Prostate gland (tissue), 2 donors: Measurements from ENCODE around the gene DNA2.

Experiments
- CTCF ChIP-seq, 4 experiments: fragments of 200-600 bp in 2 of 4; fragments of 450-650 bp in 2 of 4; sonication (generic) in 2 of 4; IDR thresholded peaks; 1 replicate in 3 of 4; 2 replicates in 1 of 4; pipeline ENCODE4 v1.5.1; 2016 to 2019; ENCODE audit warnings: antibody characterized with exemption in 4 of 4, mild to moderate bottlenecking in 2 of 4, moderate library complexity in 2 of 4
- POLR2A ChIP-seq: fragments of 450-650 bp; IDR thresholded peaks from one replicate; pipeline ENCODE4 v1.6.1; 2016; ENCODE audit warnings: antibody characterized with exemption, mild to moderate bottlenecking
- POLR2AphosphoS5 ChIP-seq: sonication (generic); formaldehyde crosslinking; IDR thresholded peaks from one replicate; pipeline ENCODE4 v1.6.1; 2017; ENCODE audit warnings: antibody characterized with exemption

DNA sequence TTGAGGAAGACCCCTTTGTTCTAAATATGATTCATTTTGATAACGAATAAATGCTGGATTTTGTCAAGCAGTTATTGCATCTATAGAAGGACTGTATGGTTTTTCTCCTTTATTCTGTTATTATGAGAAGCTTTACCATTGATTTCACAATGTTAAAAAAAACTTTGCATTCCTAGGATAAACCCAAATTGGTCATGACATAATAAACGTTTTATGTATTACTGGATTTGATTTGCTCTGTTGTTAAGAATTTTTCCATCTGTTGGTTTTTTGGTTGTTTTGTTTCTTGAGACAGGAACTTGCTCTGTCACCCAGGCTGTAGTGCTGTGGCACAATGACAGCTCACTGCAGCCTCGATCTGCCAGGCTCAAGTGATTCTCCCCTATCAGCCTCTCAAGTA is 2.2 kb upstream of the DNA2 start:
- no peak for TF ChIP-seq CTCF (IDR thresholded peaks at IDR 0.05)
- no peak for TF ChIP-seq POLR2A
- TF ChIP-seq POLR2AphosphoS5, result no peak
